ENCODE measurements around the gene TRPV5. TPM values are rescaled to one million over a fixed set of nuclear protein-coding genes. Genes with fewer than 3 reads are reported as not detected.
A peak's percentile ranks its signal among the peaks of the same experiment; 100 is the strongest.

The TRPV5 gene
- total RNA-seq, 3 donors from 2014 or later: not detected

- ATAC-seq (no peak), DNase-seq (no peak)
- Histone ChIP-seq H3K36me3 (ENCODE audit: low read depth) (no peaks in the 10 kb centered on the region), H3K4me3 (no peak overlapping the region), H3K4me1 (ENCODE audit: low read depth) (no peaks in the 10 kb centered on the region), H3K9me3 (no peaks in the 10 kb centered on the region)
- TF ChIP-seq CTCF (IDR thresholded peaks at IDR 0.05): no peak
- intact Hi-C loops (cut with DNase I, micrococcal nuclease): no loop called here
These were observed 65.2 kb downstream of the TRPV5 start for GRCh38 chr7:142868188-142868985.

- H3K36me3 ChIP-seq (ENCODE audit: low read depth): no peaks in the 10 kb centered on the region
- no peaks in the 10 kb centered on the region for H3K4me1 ChIP-seq (ENCODE audit: low read depth)
- TF ChIP-seq CTCF (IDR thresholded peaks at IDR 0.05): no peak
- H3K9me3 ChIP-seq: no peaks in the 10 kb centered on the region
- H3K4me3 ChIP-seq: no peak overlapping the region
- ATAC-seq (no peak), DNase-seq (no peak)
- intact Hi-C loops (cut with DNase I, micrococcal nuclease): no loop called here
These were observed 66.0 kb downstream of the TRPV5 start for GRCh38 chr7:142867398-142868187.

GRCh38 chr7:142867097-142867378, 66.5 kb downstream of the TRPV5 start:
- Histone ChIP-seq H3K9me3 (no peaks in the 10 kb centered on the region), H3K4me1 (ENCODE audit: low read depth) (no peaks in the 10 kb centered on the region), H3K4me3 (no peak overlapping the region), H3K36me3 (ENCODE audit: low read depth) (no peaks in the 10 kb centered on the region)
- DNase-seq: no peak
- TF ChIP-seq CTCF (IDR thresholded peaks at IDR 0.05): no peak
- ATAC-seq: no peak
- intact Hi-C loops (cut with DNase I, micrococcal nuclease): no loop called here

GRCh38 chr7:142866361-142867096, 67.0 kb downstream of the TRPV5 start:
- intact Hi-C loops (cut with DNase I, micrococcal nuclease): no loop called here
- Histone ChIP-seq H3K4me1 (ENCODE audit: low read depth) (no peaks in the 10 kb centered on the region), H3K4me3 (no peak overlapping the region), H3K9me3 (no peaks in the 10 kb centered on the region), H3K36me3 (ENCODE audit: low read depth) (no peaks in the 10 kb centered on the region)
- DNase-seq (peak in 2 of 3 donors; percentile 62 to 74), ATAC-seq (peak; percentile 69)
- TF ChIP-seq CTCF (IDR thresholded peaks at IDR 0.05): no peak

GRCh38 chr7:142865766-142866165, 67.8 kb downstream of the TRPV5 start:
- Histone ChIP-seq H3K4me3 (no peak overlapping the region), H3K4me1 (ENCODE audit: low read depth) (no peaks in the 10 kb centered on the region), H3K9me3 (no peaks in the 10 kb centered on the region), H3K36me3 (ENCODE audit: low read depth) (no peaks in the 10 kb centered on the region)
- DNase-seq (no peak), ATAC-seq (no peak)
- TF ChIP-seq CTCF (IDR thresholded peaks at IDR 0.05): no peak
- intact Hi-C loops (cut with DNase I, micrococcal nuclease): no loop called here

Data from mucosa of descending colon (tissue), 3 donors.